ENCODE data around the gene STXBP6. TPM values are rescaled to one million over a fixed set of nuclear protein-coding genes. Genes with fewer than 3 reads are reported as not detected.

Gene STXBP6
- total RNA-seq, 1 experiment from 2014 or later = 6.4 TPM

DNA sequence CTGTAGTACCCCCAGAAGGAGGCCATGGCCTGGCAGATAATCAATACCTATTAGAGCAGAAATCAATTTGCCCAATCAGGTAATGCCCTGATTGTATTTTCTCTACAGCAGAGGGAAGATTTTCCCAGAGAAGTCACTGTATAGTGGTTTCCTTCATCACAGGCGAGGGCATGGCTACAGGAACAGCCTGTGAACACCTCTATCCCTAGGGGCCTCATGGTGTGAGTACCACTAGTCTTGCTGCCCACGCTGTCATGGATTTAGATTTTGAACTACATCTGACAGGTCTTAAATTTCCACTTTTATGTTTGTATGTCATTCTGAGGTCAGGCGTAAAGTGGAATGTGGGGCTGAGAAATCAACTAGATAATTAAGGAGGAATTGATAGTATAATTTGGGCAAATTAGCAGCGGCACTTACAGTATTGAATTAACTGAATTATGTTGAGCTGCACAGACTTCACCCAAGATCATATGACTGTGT lies 42.4 kb upstream of the STXBP6 start:
- no TSS peak for BruUV-seq (replicated peaks)
- Mint-ChIP-seq H3K27me3 (ENCODE audit: unreplicated experiment) (no peaks in the 10 kb centered on the region), H3K36me3 (ENCODE audit: insufficient read depth, unreplicated experiment) (no peaks in the 10 kb centered on the region), H3K4me1 (ENCODE audit: low read depth, unreplicated experiment) (peaks cover 38% of the 10 kb centered on the region), H3K9me3 (ENCODE audit: low read depth, unreplicated experiment) (no peaks in the 10 kb centered on the region), H3K4me3 (ENCODE audit: low read depth, unreplicated experiment) (no peak overlapping the region), H3K27ac (ENCODE audit: unreplicated experiment) (peak overlapping the region; percentile 84)
- CTCF ChIA-PET = no interaction called here
- intact Hi-C loops (cut with micrococcal nuclease; ENCODE audit: unreplicated experiment) = no loop called here
- DNase-seq = no peak
- TF ChIP-seq, protein P1, sequence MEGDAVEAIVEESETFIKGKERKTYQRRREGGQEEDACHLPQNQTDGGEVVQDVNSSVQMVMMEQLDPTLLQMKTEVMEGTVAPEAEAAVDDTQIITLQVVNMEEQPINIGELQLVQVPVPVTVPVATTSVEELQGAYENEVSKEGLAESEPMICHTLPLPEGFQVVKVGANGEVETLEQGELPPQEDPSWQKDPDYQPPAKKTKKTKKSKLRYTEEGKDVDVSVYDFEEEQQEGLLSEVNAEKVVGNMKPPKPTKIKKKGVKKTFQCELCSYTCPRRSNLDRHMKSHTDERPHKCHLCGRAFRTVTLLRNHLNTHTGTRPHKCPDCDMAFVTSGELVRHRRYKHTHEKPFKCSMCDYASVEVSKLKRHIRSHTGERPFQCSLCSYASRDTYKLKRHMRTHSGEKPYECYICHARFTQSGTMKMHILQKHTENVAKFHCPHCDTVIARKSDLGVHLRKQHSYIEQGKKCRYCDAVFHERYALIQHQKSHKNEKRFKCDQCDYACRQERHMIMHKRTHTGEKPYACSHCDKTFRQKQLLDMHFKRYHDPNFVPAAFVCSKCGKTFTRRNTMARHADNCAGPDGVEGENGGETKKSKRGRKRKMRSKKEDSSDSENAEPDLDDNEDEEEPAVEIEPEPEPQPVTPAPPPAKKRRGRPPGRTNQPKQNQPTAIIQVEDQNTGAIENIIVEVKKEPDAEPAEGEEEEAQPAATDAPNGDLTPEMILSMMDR (IDR thresholded peaks at IDR 0.05; ENCODE audit: unreplicated experiment) = no peak

DNA sequence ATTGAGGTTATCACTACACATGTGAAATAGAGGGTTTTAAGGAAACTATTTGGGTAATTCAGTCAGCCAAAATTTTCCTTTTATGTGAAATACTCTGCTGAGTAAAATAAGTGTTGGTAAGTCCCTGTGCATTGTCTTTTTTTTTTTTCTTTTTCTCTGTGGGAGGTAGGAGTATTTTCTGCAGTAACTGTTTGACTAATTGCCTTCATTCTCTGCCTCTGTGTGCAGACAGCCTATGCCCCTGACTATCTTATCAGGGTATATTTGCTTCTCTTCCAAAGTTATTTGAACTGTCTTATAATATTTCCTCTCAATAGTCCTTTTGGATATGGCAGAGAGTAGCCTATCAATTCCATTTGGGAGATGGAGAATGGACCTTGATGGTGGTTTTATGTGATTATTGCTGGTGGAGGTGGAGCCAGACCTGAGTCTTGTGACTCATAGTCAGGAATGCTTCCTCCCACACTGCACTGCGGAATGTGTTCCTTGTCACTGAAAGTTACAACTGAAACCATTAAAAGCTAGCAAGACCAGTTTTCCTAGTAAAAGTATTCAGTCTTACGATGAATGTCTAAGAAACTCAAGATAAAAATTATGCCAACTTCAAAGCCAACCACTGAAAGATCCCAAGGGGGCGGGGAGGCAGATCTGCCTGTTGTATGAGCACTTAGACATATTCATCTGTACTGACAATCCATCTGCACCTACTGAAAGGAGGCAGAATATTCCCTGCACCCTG lies 40.9 kb upstream of the STXBP6 start:
- H3K36me3 Mint-ChIP-seq (ENCODE audit: insufficient read depth, unreplicated experiment) = no peaks in the 10 kb centered on the region
- H3K27ac Mint-ChIP-seq (ENCODE audit: unreplicated experiment) = peak overlapping the region; percentile 84
- peaks cover 45% of the 10 kb centered on the region for H3K4me1 Mint-ChIP-seq (ENCODE audit: low read depth, unreplicated experiment)
- H3K27me3 Mint-ChIP-seq (ENCODE audit: unreplicated experiment) = no peaks in the 10 kb centered on the region
- H3K9me3 Mint-ChIP-seq (ENCODE audit: low read depth, unreplicated experiment) = no peaks in the 10 kb centered on the region
- BruUV-seq (replicated peaks) = no TSS peak
- peak; percentile 60 for DNase-seq
- TF ChIP-seq, protein P1 (IDR thresholded peaks at IDR 0.05; ENCODE audit: unreplicated experiment) = no peak
- H3K4me3 Mint-ChIP-seq (ENCODE audit: low read depth, unreplicated experiment) = peak overlapping the region; percentile 50
- CTCF ChIA-PET = interaction anchor here (0.6 to 1.0 kb wide), 2 partner anchors 71 to 285 kb away, joined by 3 to 4 read pairs; no protein-coding TSS in a partner anchor
- intact Hi-C loops (cut with micrococcal nuclease; ENCODE audit: unreplicated experiment) = no loop called here

DNA sequence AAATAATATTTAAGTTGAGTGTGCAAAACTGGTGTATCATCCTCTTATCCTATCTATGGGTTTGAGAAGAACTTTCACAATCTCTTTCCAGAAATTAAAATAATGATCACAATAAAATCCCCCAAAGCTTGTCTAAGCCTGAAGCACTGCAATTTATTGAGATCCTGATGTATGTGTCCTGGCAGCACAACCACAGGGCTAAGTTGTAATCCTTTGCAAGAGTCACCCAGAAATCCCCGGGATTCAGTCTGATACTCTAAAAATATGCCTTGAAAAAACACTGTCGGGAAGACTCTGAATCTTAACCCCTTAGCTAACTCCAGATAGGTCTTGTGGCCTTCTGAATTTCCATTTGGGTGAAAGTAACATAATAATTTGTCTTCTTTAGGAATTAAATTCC lies 40.3 kb upstream of the STXBP6 start:
- Mint-ChIP-seq H3K27ac (ENCODE audit: unreplicated experiment) (peak overlapping the region; percentile 36), H3K9me3 (ENCODE audit: low read depth, unreplicated experiment) (no peaks in the 10 kb centered on the region), H3K27me3 (ENCODE audit: unreplicated experiment) (no peaks in the 10 kb centered on the region), H3K4me3 (ENCODE audit: low read depth, unreplicated experiment) (no peak overlapping the region), H3K36me3 (ENCODE audit: insufficient read depth, unreplicated experiment) (no peaks in the 10 kb centered on the region), H3K4me1 (ENCODE audit: low read depth, unreplicated experiment) (peaks cover 45% of the 10 kb centered on the region)
- CTCF ChIA-PET = no interaction called here
- no TSS peak for BruUV-seq (replicated peaks)
- intact Hi-C loops (cut with micrococcal nuclease; ENCODE audit: unreplicated experiment) = no loop called here
- DNase-seq = no peak
- TF ChIP-seq, protein P1 (IDR thresholded peaks at IDR 0.05; ENCODE audit: unreplicated experiment) = no peak

DNA sequence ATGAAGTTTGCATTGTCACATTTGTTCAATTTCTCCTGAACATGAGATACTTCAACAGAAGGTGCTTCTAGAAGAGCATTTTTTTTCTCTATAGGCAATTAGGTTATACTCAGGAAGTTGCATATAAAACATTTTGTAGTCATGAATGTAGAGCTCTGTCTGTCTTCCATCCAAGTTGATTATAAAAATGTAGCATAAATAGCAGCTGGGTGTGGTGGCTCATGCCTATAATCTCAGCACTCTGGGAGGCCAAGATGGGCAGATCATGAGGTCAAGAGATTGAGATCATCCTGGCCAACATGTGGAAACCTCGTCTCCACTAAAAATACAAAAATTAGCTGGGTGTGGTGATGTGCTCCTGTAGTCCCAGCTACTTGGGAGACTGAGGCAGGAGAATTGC lies 39.5 kb upstream of the STXBP6 start:
- no peak for DNase-seq
- BruUV-seq (replicated peaks) = no TSS peak
- no peaks in the 10 kb centered on the region for H3K36me3 Mint-ChIP-seq (ENCODE audit: insufficient read depth, unreplicated experiment)
- no peaks in the 10 kb centered on the region for H3K27me3 Mint-ChIP-seq (ENCODE audit: unreplicated experiment)
- H3K4me1 Mint-ChIP-seq (ENCODE audit: low read depth, unreplicated experiment) = peaks cover 45% of the 10 kb centered on the region
- TF ChIP-seq, protein P1 (IDR thresholded peaks at IDR 0.05; ENCODE audit: unreplicated experiment) = no peak
- no peak overlapping the region for H3K27ac Mint-ChIP-seq (ENCODE audit: unreplicated experiment)
- intact Hi-C loops (cut with micrococcal nuclease; ENCODE audit: unreplicated experiment) = no loop called here
- no peak overlapping the region for H3K4me3 Mint-ChIP-seq (ENCODE audit: low read depth, unreplicated experiment)
- no peaks in the 10 kb centered on the region for H3K9me3 Mint-ChIP-seq (ENCODE audit: low read depth, unreplicated experiment)
- CTCF ChIA-PET = interaction anchor here (0.8 kb wide), 1 partner anchor 280 kb away, joined by 4 read pairs; no protein-coding TSS in a partner anchor

Measured in Calu3 (cell line).